GM12801 (cell line): Measurements from ENCODE around the gene ANKRD13D.

ENCODE experiments used
- TF ChIP-seq, protein P1 (sequence below): IDR thresholded peaks from one replicate; pipeline ENCODE4 v1.5.1; 2011; ENCODE audit warnings: control low read depth; ENCODE audit not compliant: insufficient read length; ENCODE audit errors: extremely low read depth

The ANKRD13D gene

GRCh38 chr11:67283481-67283963 lies 5.6 kb upstream of the ANKRD13D start:
- TF ChIP-seq, protein P1, sequence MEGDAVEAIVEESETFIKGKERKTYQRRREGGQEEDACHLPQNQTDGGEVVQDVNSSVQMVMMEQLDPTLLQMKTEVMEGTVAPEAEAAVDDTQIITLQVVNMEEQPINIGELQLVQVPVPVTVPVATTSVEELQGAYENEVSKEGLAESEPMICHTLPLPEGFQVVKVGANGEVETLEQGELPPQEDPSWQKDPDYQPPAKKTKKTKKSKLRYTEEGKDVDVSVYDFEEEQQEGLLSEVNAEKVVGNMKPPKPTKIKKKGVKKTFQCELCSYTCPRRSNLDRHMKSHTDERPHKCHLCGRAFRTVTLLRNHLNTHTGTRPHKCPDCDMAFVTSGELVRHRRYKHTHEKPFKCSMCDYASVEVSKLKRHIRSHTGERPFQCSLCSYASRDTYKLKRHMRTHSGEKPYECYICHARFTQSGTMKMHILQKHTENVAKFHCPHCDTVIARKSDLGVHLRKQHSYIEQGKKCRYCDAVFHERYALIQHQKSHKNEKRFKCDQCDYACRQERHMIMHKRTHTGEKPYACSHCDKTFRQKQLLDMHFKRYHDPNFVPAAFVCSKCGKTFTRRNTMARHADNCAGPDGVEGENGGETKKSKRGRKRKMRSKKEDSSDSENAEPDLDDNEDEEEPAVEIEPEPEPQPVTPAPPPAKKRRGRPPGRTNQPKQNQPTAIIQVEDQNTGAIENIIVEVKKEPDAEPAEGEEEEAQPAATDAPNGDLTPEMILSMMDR = no peak

GRCh38 chr11:67284811-67285540 lies 4.1 kb upstream of the ANKRD13D start:
- TF ChIP-seq, protein P1 = no peak

DNA sequence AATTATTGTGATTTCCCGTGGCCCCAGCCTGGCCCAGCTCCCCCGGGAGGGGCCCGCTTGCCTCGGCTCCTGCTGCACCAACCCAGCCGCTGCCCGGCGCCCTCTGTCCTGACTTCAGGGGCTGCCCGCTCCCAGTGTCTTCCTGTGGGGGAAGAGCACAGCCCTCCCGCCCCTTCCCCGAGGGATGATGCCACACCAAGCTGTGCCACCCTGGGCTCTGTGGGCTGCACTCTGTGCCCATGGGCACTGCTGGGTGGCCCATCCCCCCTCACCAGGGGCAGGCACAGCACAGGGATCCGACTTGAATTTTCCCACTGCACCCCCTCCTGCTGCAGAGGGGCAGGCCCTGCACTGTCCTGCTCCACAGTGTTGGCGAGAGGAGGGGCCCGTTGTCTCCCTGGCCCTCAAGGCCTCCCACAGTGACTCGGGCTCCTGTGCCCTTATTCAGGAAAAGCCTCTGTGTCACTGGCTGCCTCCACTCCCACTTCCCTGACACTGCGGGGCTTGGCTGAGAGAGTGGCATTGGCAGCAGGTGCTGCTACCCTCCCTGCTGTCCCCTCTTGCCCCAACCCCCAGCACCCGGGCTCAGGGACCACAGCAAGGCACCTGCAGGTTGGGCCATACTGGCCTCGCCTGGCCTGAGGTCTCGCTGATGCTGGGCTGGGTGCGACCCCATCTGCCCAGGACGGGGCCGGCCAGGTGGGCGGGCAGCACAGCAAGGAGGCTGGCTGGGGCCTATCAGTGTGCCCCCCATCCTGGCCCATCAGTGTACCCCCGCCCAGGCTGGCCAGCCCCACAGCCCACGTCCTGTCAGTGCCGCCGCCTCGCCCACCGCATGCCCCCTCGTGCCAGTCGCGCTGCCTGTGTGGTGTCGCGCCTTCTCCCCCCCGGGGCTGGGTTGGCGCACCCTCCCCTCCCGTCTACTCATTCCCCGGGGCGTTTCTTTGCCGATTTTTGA lies 3.3 kb upstream of the ANKRD13D start:
- TF ChIP-seq, protein P1 = no peak

DNA sequence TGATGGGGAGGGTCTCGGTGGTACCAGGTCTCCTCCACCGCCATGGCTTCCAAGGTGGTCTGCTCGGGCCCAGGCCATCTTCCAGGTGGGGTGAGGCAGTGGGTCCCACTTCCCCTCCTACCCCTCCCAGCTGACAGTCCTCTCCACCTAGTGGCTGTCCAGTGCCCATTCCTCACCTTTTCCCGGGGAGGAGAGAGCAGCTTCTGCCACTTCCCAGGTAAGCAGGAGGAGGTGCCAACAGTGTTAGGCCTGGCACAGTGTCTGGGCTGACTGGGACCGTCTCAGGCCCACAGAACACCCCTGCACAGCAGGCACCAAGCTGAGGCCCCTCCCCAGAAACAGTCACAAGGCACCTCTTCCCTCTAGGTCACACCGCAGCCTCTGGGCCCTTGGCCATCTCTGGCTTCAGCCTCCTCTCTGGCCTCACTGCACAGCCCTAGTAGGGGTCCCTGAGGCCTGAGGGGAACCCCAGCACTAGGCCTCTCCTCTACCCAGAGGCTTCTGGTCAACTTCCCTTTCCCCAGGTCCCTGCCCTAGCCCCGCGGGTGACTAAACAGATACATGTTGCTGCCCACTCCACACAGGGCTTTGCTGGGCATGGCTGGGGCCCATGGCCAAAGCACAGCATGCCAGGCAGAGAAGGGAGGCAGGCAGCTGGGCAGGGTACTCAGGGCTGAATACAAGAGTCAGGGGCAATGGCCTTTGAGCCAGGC lies 2.3 kb upstream of the ANKRD13D start:
- TF ChIP-seq, protein P1 = no peak

DNA sequence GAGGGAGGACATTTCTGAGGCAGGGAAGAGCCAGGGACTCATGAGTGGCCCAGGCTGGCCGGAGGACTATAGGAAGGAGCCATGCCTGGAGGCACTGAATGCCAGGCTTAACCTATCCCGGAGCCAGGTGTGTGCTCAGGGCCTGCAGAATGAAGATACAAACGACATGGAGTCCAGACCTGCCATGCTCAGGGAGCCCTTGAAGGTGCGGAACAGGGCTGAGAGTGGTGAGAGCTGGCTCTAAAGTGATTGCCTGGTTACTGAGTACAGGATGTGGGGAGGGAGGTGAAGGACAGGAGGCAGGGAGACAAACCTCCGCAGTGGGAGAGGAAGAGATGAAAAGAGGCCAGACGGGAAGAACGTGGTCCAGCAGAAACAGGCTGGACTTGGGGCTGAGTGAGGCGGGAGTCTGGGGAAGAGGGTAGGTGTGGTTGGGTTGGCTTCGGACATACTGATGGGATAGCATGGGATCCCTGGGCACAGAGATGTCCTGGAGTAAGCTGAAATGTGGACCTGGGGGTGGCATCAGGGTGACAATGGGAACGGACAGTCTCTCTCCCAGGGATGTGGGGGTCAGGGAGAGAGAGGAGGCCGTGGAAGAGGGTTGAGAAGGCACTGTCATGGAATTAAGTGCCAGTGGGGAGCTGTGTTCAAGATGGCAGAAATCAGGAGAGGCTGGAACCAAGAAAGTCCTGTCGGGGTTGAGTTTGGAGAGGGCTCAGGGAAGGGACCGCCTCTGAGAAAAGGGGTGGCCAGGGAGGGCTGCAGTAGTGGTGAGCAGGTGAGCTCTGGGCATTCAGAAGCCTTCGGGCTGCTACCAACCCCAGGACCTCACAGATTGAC lies 1.5 kb upstream of the ANKRD13D start:
- TF ChIP-seq, protein P1 = no peak

- TF ChIP-seq, protein P1 = no peak
These were observed 978 bp upstream of the ANKRD13D start for GRCh38 chr11:67288198-67288451.
